Fibroblast of lung (primary cell): Measurements from ENCODE around the gene TTLL4.

Experiments
- EZH2 ChIP-seq: IDR thresholded peaks from 2 replicates; pipeline ENCODE4 v1.5.1; 2012; ENCODE audit warnings: low read length, control low read depth, mild to moderate bottlenecking; ENCODE audit errors: missing control alignments
- TF ChIP-seq, protein P1 (sequence below), 2 donors: IDR thresholded peaks in 1 of 2; conservative IDR thresholded peaks in 1 of 2; 1 replicate in 1 of 2; 2 replicates in 1 of 2; pipeline ENCODE4 v1.5.1; 2011 to 2012; ENCODE audit warnings: low read length in 2 of 2, control low read depth in 1 of 2, inconsistent platforms in 1 of 2, low read depth in 1 of 2, mild to moderate bottlenecking in 1 of 2

DNA sequence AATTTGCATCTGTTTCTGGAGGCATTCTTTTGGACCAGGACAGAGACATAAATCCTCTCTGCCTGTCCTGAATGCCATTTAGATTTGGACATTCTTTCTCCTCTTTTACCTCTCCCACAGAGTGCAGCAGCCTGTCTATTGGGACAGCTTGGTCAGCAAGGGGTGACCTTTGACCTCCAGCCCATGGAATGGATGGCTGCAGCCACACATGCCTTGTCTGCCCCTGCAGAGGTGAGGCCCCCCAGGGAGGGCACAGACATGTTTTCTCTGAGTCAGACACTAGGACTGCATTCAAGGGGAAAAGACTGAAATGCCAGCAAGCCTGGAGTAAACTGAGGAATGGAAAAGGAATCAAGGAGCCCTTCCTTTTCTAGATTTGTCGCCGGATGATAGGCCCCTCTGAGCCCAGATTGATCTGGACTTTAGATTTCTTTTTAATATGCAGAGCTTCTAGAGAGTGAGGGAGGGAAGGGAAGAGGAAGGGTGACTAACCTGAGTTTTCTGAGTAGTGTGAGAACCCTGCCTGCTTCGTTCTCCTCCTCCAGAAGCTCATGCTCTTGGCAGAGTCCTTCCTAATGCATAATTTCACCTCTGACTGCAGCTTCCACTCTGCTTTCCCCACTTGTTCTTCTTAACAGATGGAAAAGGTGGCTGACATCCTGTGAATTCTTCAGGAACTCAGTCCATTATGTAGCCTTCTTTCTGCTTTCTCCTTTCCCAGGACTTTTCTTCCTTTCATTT, 16.1 kb upstream of the TTLL4 start:
- TF ChIP-seq, protein P1, sequence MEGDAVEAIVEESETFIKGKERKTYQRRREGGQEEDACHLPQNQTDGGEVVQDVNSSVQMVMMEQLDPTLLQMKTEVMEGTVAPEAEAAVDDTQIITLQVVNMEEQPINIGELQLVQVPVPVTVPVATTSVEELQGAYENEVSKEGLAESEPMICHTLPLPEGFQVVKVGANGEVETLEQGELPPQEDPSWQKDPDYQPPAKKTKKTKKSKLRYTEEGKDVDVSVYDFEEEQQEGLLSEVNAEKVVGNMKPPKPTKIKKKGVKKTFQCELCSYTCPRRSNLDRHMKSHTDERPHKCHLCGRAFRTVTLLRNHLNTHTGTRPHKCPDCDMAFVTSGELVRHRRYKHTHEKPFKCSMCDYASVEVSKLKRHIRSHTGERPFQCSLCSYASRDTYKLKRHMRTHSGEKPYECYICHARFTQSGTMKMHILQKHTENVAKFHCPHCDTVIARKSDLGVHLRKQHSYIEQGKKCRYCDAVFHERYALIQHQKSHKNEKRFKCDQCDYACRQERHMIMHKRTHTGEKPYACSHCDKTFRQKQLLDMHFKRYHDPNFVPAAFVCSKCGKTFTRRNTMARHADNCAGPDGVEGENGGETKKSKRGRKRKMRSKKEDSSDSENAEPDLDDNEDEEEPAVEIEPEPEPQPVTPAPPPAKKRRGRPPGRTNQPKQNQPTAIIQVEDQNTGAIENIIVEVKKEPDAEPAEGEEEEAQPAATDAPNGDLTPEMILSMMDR (conservative IDR thresholded peaks at IDR 0.05 in 1 of 2, IDR thresholded peaks at IDR 0.05 in 1 of 2; ENCODE audit: low read depth in 1 of 2, low read length in 2 of 2), result no peak
- TF ChIP-seq EZH2, result no peak
